H9 (cell line): Measurements from ENCODE around the gene IGSF9. TPM values are rescaled to one million over a fixed set of nuclear protein-coding genes. Genes with fewer than 3 reads are reported as not detected.

Experiments
- DNase-seq: peaks from one replicate; pipeline ENCODE4 v3.0.0-alpha.2; 2017
- H2AFZ ChIP-seq: one replicate; pipeline ENCODE4 v1.6.1; 2013; ENCODE audit warnings: mild to moderate bottlenecking, low read length, control low read depth, moderate library complexity
- H2AK5ac ChIP-seq: 2 replicates; pipeline ENCODE4 v1.6.1; 2013; ENCODE audit warnings: low read length, control low read depth, mixed read lengths; ENCODE audit not compliant: insufficient read length
- H2BK120ac ChIP-seq: one replicate; pipeline ENCODE4 v1.6.1; 2013; ENCODE audit warnings: low read depth, mild to moderate bottlenecking, low read length, control low read depth, inconsistent platforms; ENCODE audit not compliant: poor library complexity, severe bottlenecking
- H2BK12ac ChIP-seq: 2 replicates; pipeline ENCODE4 v1.6.1; 2013; ENCODE audit warnings: low read length, control low read depth, mixed read lengths, low read depth; ENCODE audit not compliant: insufficient read length
- H2BK15ac ChIP-seq: 2 replicates; pipeline ENCODE4 v1.6.1; 2013; ENCODE audit warnings: low read depth, low read length, control low read depth
- H2BK20ac ChIP-seq: one replicate; pipeline ENCODE4 v1.6.1; 2013; ENCODE audit warnings: low read depth, mild to moderate bottlenecking, low read length, control low read depth, inconsistent platforms; ENCODE audit not compliant: poor library complexity, severe bottlenecking
- H2BK5ac ChIP-seq: 2 replicates; pipeline ENCODE4 v1.6.1; 2013; ENCODE audit warnings: low read length, control low read depth, mixed read lengths; ENCODE audit not compliant: insufficient read length
- H3K14ac ChIP-seq: 2 replicates; pipeline ENCODE4 v1.6.1; 2013; ENCODE audit warnings: low read length, control low read depth; ENCODE audit not compliant: insufficient read depth
- H3K18ac ChIP-seq: 2 replicates; pipeline ENCODE4 v1.6.1; 2013; ENCODE audit warnings: low read depth, mild to moderate bottlenecking, mixed read lengths, low read length, control low read depth; ENCODE audit not compliant: insufficient read length
- H3K23ac ChIP-seq: 2 replicates; pipeline ENCODE4 v1.6.1; 2013; ENCODE audit warnings: low read length, control low read depth, mixed read lengths, low read depth; ENCODE audit not compliant: insufficient read length
- H3K23me2 ChIP-seq: 2 replicates; pipeline ENCODE4 v1.6.1; 2013; ENCODE audit warnings: low read depth, mild to moderate bottlenecking, mixed read lengths, low read length, control low read depth; ENCODE audit not compliant: insufficient read length, poor library complexity, severe bottlenecking
- H3K27ac ChIP-seq: 2 replicates; pipeline ENCODE4 v1.5.1; 2013; ENCODE audit warnings: low read length, control low read depth, mixed read lengths, low read depth; ENCODE audit not compliant: insufficient read length
- H3K27me3 ChIP-seq: 2 replicates; pipeline ENCODE4 v1.6.1; 2013; ENCODE audit warnings: low read length, control low read depth, inconsistent platforms; ENCODE audit not compliant: insufficient read depth
- H3K4ac ChIP-seq: 2 replicates; pipeline ENCODE4 v1.6.1; 2013; ENCODE audit warnings: low read depth, mild to moderate bottlenecking, control low read depth, inconsistent platforms, low read length, moderate library complexity
- H3K4me1 ChIP-seq: 2 replicates; pipeline ENCODE4 v1.6.1; 2013; ENCODE audit warnings: low read length, control low read depth, inconsistent platforms; ENCODE audit not compliant: insufficient read depth
- H3K4me2 ChIP-seq: 2 replicates; pipeline ENCODE4 v1.6.1; 2013; ENCODE audit warnings: low read length, control low read depth, mixed read lengths; ENCODE audit not compliant: insufficient read length, insufficient read depth
- H3K56ac ChIP-seq: 2 replicates; pipeline ENCODE4 v1.6.1; 2013; ENCODE audit warnings: low read depth, mild to moderate bottlenecking, mixed read lengths, low read length, control low read depth; ENCODE audit not compliant: insufficient read length
- H3K79me1 ChIP-seq: 2 replicates; pipeline ENCODE4 v1.6.1; 2013; ENCODE audit warnings: low read depth, mild to moderate bottlenecking, moderate library complexity, low read length, control low read depth, inconsistent platforms; ENCODE audit not compliant: insufficient read depth, poor library complexity, severe bottlenecking
- H3K79me2 ChIP-seq: 2 replicates; pipeline ENCODE4 v1.6.1; 2013; ENCODE audit warnings: low read length, control low read depth, inconsistent platforms; ENCODE audit not compliant: insufficient read depth
- H3K9ac ChIP-seq: 2 replicates; pipeline ENCODE4 v1.6.1; 2013; ENCODE audit warnings: low read length, control low read depth, mixed read lengths; ENCODE audit not compliant: insufficient read length; ENCODE audit errors: extremely low read depth
- H3K9me3 ChIP-seq: one replicate; pipeline ENCODE4 v1.6.1; 2013; ENCODE audit warnings: low read depth, low read length, inconsistent platforms; ENCODE audit not compliant: control insufficient read depth
- H3T11ph ChIP-seq: one replicate; pipeline ENCODE4 v1.6.1; 2013; ENCODE audit warnings: mild to moderate bottlenecking, low read length, control low read depth, inconsistent platforms
- H4K20me1 ChIP-seq: one replicate; pipeline ENCODE4 v1.6.1; 2013; ENCODE audit not compliant: control insufficient read depth, insufficient read length, insufficient read depth
- H4K5ac ChIP-seq: 2 replicates; pipeline ENCODE4 v1.6.1; 2013; ENCODE audit warnings: low read depth, mild to moderate bottlenecking, mixed read lengths, low read length, control low read depth; ENCODE audit not compliant: insufficient read length
- H4K8ac ChIP-seq: replicated peaks from 2 replicates; pipeline ENCODE4 v1.6.1; 2013; ENCODE audit warnings: low read length, control low read depth, mixed read lengths, low read depth; ENCODE audit not compliant: insufficient read length
- H4K91ac ChIP-seq: 2 replicates; pipeline ENCODE4 v1.6.1; 2013; ENCODE audit warnings: low read depth, mild to moderate bottlenecking, moderate library complexity, mixed read lengths, low read length, control low read depth; ENCODE audit not compliant: insufficient read length
- H3K27ac Mint-ChIP-seq, 3 experiments: 2 replicates in 2 of 3; 3 replicates in 1 of 3; pipeline ENCODE4 v1.8.0; 2020 to 2021; ENCODE audit warnings: mixed read lengths in 3 of 3, mild to moderate bottlenecking in 1 of 3, moderate library complexity in 1 of 3
- H3K27me3 Mint-ChIP-seq: 2 replicates; pipeline ENCODE4 v1.8.0; 2021; ENCODE audit warnings: low read depth, mild to moderate bottlenecking, moderate library complexity, mixed read lengths
- H3K36me3 Mint-ChIP-seq, 3 experiments: 2 replicates in 2 of 3; 3 replicates in 1 of 3; pipeline ENCODE4 v1.8.0; 2020 to 2021; ENCODE audit warnings: low read depth in 3 of 3, mixed read lengths in 3 of 3; ENCODE audit not compliant: insufficient read depth in 1 of 3
- H3K4me1 Mint-ChIP-seq, 2 experiments: 2 replicates each; pipeline ENCODE4 v1.8.0; 2020; ENCODE audit warnings: mixed read lengths in 2 of 2
- H3K4me3 Mint-ChIP-seq, 2 experiments: 2 replicates in 1 of 2; 3 replicates in 1 of 2; pipeline ENCODE4 v1.8.0; 2020 to 2021; ENCODE audit warnings: mild to moderate bottlenecking in 2 of 2, mixed read lengths in 2 of 2, moderate library complexity in 1 of 2
- H3K9me3 Mint-ChIP-seq, 2 experiments: 2 replicates in 1 of 2; 3 replicates in 1 of 2; pipeline ENCODE4 v1.8.0; 2020; ENCODE audit warnings: mild to moderate bottlenecking in 2 of 2, mixed read lengths in 2 of 2, moderate library complexity in 1 of 2
- WGBS: extraction: QIAGEN DNeasy Blood & Tissue Kit; methylation state at CpG from one replicate; pipeline ENCODE4 v1.1.7; 2013; ENCODE audit warnings: missing lambda C conversion rate, low lambda C conversion rate, mixed read lengths; ENCODE audit not compliant: insufficient read length; ENCODE audit errors: extremely low coverage; 5-methylcytosine and 5-hydroxymethylcytosine counted together
- total RNA-seq: library from RNA; stranded (reverse); gene quantifications from 2 replicates; pipeline ENCODE4 v1.2.1, GENCODE V29; 2021
- TF ChIP-seq, protein P1 (sequence below): fragments of 200-600 bp; sonication (generic); conservative IDR thresholded peaks from 3 replicates; pipeline ENCODE4 v1.8.0; 2021; ENCODE audit warnings: antibody characterized with exemption, mild to moderate bottlenecking

Gene IGSF9
- total RNA-seq, 1 experiment from 2014 or later: 11.3 TPM

DNA sequence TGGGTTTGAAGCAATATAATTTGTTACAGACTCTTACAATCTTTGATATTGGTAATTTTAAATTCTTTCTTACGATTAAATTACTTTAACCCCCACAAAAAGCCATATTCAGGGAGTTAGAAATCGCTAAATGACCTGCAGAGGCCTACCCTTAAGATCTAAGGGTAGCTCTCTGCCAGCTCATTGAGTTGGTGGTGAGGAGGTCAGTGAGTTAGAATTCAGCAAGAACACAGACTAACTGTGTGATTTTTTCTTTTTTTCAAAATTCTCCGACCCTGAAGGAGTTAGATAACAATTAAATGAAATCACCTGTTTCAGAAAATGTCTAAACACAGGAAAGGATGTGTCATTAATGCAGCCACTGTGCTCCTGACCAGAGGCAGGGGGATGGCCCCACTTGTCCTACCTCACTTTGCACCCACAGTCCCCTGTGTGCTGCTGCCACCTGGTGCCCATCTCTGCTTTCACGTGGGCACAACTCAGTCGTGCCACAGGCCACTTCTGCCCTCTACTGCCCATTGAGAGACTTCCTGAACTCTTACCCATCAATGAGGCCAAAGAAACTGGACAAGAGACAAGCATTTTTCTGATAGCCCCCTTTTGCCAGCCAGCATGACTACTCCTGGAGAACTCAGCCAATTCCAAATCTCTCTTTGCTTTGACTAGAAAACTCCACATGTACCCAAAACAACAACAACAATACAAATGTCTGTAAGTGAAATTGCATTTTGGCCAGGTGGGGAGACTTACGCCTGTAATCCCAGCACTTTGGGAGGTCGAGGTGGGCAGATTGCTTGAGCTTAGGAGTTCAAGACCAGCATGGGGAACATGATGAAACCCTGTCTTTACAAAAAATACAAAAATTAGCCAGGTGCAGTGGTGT is 53.9 kb downstream of the IGSF9 start:
- H4K8ac ChIP-seq: no peak overlapping the region
- TF ChIP-seq, protein P1, sequence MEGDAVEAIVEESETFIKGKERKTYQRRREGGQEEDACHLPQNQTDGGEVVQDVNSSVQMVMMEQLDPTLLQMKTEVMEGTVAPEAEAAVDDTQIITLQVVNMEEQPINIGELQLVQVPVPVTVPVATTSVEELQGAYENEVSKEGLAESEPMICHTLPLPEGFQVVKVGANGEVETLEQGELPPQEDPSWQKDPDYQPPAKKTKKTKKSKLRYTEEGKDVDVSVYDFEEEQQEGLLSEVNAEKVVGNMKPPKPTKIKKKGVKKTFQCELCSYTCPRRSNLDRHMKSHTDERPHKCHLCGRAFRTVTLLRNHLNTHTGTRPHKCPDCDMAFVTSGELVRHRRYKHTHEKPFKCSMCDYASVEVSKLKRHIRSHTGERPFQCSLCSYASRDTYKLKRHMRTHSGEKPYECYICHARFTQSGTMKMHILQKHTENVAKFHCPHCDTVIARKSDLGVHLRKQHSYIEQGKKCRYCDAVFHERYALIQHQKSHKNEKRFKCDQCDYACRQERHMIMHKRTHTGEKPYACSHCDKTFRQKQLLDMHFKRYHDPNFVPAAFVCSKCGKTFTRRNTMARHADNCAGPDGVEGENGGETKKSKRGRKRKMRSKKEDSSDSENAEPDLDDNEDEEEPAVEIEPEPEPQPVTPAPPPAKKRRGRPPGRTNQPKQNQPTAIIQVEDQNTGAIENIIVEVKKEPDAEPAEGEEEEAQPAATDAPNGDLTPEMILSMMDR: peak; percentile 98
- H3K23ac ChIP-seq: no peak overlapping the region
- H2BK5ac ChIP-seq: no peak overlapping the region
- no peak overlapping the region for H3K27ac ChIP-seq
- H3K23me2 ChIP-seq: no peaks in the 10 kb centered on the region
- no peaks in the 10 kb centered on the region for H3K9me3 Mint-ChIP-seq
- no peak overlapping the region for H2BK120ac ChIP-seq
- no peak overlapping the region for H3K18ac ChIP-seq
- no peak overlapping the region for H3K56ac ChIP-seq
- H3K4ac ChIP-seq: no peak overlapping the region
- no peak overlapping the region for H2BK12ac ChIP-seq
- no peak overlapping the region for H2BK15ac ChIP-seq
- no peak overlapping the region for H2AFZ ChIP-seq
- H3K27ac Mint-ChIP-seq: no peak overlapping the region
- WGBS: no CpG with 5 or more reads among the region's 7 CpGs
- no peaks in the 10 kb centered on the region for H3K36me3 Mint-ChIP-seq
- no peaks in the 10 kb centered on the region for H3K79me2 ChIP-seq
- no peaks in the 10 kb centered on the region for H3K79me1 ChIP-seq
- no peaks in the 10 kb centered on the region for H4K20me1 ChIP-seq
- H4K5ac ChIP-seq: no peak overlapping the region
- H3T11ph ChIP-seq: no peak overlapping the region
- no peak overlapping the region for H2BK20ac ChIP-seq
- H3K4me2 ChIP-seq: no peak overlapping the region
- H3K27me3 Mint-ChIP-seq: peaks cover 4% of the 10 kb centered on the region; the same call in 1 of the 2 replicates
- H3K4me1 ChIP-seq: no peaks in the 10 kb centered on the region
- H3K4me3 Mint-ChIP-seq: no peak overlapping the region
- H4K91ac ChIP-seq: no peak overlapping the region
- H3K9me3 ChIP-seq: no peaks in the 10 kb centered on the region
- DNase-seq: peak; percentile 87
- no peaks in the 10 kb centered on the region for H3K27me3 ChIP-seq
- no peak overlapping the region for H3K9ac ChIP-seq
- H3K4me1 Mint-ChIP-seq: peaks cover 11% of the 10 kb centered on the region in 2 experiments
- H3K14ac ChIP-seq: no peak overlapping the region
- no peak overlapping the region for H2AK5ac ChIP-seq
